Erythroblast (primary cell): Measurements from ENCODE around the gene RAB40AL.
"Not testable (repeated sequence)": the region's sequence is repeated elsewhere in the genome, so short reads cannot be mapped to it uniquely, and the experiment has no call there.

Source experiments
- GATA1 ChIP-seq: IDR thresholded peaks from 2 replicates; pipeline ENCODE4 v1.6.1; 2011; ENCODE audit warnings: low read depth, mild to moderate bottlenecking, control low read depth, low read length, moderate library complexity
- POLR2A ChIP-seq: IDR thresholded peaks from 2 replicates; pipeline ENCODE4 v1.6.1; 2011; ENCODE audit warnings: mild to moderate bottlenecking, low read length

GRCh38 chrX:102971536-102971935 is 34.5 kb downstream of the RAB40AL start:
- TF ChIP-seq POLR2A, GATA1: not testable (repeated sequence)
